Epithelial cell of proximal tubule (primary cell): ENCODE results near the gene GPSM1. TPM values are rescaled to one million over a fixed set of nuclear protein-coding genes. Genes with fewer than 3 reads are reported as not detected.
"Not testable (repeated sequence)": the region's sequence is repeated elsewhere in the genome, so short reads cannot be mapped to it uniquely, and the experiment has no call there.

Experiments used
- DNase-seq: peaks from one replicate; pipeline ENCODE4 v3.0.0-alpha.2; 2011; ENCODE audit warnings: low read depth
- H3K4me3 ChIP-seq: 2 replicates; pipeline ENCODE4 v1.5.1; 2011; ENCODE audit warnings: low read depth, mild to moderate bottlenecking, low read length
- total RNA-seq: library from RNA; depleted of rRNA; stranded (reverse); fragments of >200 nt; gene quantifications from 2 replicates; pipeline ENCODE4 v1.2.3, GENCODE V29; 2015
- TF ChIP-seq, protein P1 (sequence below): conservative IDR thresholded peaks from 2 replicates; pipeline ENCODE4 v1.5.1; 2012; ENCODE audit warnings: low read depth, mild to moderate bottlenecking, low read length

Gene GPSM1
- total RNA-seq, 1 donor from 2014 or later, result 28.2 TPM

DNA sequence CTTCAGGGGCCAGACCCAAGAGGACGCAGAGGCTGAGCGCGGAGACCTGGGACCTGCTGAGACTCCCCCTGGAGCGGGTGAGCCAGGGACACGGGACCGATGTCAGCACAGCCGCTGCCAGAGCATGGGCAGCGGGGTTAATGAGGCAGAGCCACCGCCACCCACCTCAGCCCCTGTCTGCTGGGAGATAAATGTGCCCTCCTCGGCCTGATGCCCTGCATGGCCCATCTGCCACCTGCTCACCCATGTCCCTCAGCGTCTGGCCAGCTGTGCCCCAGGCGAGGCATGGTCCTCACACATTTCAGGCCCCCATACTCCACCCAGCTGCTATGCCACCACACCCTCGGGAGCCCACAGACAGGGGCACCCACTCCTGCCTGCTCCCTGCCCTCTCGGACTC is 21.4 kb downstream of the GPSM1 start:
- H3K4me3 ChIP-seq, result no peak overlapping the region
- DNase-seq, result no peak
- TF ChIP-seq, protein P1, sequence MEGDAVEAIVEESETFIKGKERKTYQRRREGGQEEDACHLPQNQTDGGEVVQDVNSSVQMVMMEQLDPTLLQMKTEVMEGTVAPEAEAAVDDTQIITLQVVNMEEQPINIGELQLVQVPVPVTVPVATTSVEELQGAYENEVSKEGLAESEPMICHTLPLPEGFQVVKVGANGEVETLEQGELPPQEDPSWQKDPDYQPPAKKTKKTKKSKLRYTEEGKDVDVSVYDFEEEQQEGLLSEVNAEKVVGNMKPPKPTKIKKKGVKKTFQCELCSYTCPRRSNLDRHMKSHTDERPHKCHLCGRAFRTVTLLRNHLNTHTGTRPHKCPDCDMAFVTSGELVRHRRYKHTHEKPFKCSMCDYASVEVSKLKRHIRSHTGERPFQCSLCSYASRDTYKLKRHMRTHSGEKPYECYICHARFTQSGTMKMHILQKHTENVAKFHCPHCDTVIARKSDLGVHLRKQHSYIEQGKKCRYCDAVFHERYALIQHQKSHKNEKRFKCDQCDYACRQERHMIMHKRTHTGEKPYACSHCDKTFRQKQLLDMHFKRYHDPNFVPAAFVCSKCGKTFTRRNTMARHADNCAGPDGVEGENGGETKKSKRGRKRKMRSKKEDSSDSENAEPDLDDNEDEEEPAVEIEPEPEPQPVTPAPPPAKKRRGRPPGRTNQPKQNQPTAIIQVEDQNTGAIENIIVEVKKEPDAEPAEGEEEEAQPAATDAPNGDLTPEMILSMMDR, result no peak

DNA sequence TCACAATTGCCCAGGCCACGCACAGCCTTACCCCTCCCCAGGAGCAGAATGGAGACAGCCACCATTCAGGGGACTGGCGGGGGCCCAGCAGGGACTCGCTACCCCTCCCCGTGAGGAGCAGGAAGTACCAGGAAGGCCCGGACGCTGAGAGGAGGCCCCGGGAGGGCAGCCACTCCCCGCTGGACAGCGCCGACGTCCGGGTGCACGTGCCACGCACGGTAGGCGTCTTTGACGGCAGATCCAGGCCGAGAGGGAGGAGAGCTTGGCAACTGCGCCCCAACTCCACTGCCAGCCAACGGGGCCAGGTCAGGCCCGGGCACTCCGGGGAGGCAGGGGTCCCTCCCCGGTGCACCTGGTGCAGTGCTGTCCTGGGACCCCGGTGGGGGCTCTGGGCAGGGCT is 22.2 kb downstream of the GPSM1 start:
- no peak for DNase-seq
- no peak overlapping the region for H3K4me3 ChIP-seq
- TF ChIP-seq, protein P1, result no peak

DNA sequence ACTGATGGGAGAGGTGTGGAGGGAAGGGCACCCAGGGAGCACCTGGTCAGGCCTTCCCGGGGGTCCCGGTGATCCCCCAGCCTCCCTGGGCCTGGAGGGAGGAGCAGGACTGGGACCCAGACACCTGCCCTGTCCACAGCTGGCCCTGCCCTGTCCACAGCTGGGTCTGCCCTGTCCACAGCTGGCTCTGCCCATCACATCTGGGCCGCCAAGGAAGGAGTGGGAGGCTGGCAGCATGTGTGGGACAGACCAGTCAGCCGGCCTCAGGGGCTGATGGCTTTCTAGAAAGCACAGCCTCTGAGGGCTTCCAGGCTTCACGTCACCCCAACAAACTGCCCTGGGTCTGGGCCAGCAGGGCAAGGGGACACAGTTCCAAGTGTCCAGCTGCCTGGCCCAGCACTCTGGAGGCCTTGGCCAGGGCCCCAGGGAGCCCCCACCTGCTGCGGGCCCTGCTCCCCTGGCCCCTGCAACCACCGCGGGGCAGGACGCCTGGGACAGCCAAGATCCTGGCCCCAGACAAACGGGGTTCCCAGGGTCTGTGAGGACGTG is 24.0 kb downstream of the GPSM1 start:
- no peak for DNase-seq
- TF ChIP-seq, protein P1, result no peak
- no peak overlapping the region for H3K4me3 ChIP-seq

DNA sequence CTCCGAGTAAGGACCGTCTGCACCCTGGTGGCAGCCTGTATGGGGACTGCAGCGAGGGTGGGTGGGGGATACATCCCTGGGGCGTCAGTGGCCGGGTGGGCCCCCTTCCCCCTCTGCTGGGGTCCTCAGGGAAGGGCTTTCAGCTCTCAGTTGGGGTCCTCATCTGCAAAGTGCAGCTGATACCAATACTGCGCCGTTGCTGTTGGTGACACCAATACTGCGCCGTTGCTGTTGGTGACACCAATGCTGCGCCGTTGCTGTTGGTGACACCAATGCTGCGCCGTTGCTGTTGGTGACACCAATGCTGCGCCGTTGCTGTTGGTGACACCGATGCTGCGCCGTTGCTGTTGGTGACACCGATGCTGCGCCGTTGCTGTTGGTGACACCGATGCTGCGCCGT is 24.5 kb downstream of the GPSM1 start:
- H3K4me3 ChIP-seq, DNase-seq: not testable (repeated sequence)

DNA sequence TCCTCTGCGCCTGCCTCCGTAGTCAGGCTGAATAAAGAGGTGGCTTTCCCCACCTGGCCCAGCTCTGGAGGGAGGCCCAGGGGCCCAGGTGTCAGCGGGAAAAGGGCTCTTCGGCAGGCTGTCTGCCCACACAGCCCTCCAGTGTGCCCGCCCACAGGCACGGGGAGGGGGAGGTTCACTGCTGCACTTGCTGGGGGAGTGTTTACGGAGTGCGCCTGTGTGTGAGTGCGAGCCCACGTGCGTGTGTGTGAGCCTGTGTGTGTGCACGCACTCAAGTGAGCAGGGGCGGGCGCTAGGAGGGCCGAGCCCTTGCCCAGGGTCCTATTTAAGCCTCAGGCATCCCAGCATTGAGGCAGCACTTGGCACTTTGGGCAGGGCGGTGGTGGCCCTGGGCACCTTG is 25.3 kb downstream of the GPSM1 start:
- TF ChIP-seq, protein P1, result no peak
- H3K4me3 ChIP-seq, result no peak overlapping the region
- no peak for DNase-seq

DNA sequence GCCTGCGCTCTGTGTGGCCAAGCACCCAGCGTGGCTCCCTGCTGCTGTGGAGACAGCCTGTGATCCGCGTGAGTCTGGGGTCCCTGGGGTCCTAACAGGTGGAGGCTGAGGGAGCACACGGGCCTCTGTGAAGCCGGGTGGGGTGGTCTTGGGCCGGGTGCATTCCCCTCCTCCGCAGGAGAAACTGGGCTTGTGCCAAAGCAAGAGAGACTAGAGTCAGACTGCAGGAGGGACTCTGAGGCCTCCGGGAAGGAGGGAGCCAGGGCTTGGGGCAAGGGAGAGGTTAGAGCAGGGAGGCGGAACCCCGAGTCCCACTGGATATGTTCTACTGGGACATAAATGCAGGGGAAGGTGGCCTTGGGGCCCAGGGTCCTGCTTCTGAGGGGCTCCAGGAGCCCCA is 25.7 kb downstream of the GPSM1 start:
- TF ChIP-seq, protein P1, result no peak
- no peak for DNase-seq

DNA sequence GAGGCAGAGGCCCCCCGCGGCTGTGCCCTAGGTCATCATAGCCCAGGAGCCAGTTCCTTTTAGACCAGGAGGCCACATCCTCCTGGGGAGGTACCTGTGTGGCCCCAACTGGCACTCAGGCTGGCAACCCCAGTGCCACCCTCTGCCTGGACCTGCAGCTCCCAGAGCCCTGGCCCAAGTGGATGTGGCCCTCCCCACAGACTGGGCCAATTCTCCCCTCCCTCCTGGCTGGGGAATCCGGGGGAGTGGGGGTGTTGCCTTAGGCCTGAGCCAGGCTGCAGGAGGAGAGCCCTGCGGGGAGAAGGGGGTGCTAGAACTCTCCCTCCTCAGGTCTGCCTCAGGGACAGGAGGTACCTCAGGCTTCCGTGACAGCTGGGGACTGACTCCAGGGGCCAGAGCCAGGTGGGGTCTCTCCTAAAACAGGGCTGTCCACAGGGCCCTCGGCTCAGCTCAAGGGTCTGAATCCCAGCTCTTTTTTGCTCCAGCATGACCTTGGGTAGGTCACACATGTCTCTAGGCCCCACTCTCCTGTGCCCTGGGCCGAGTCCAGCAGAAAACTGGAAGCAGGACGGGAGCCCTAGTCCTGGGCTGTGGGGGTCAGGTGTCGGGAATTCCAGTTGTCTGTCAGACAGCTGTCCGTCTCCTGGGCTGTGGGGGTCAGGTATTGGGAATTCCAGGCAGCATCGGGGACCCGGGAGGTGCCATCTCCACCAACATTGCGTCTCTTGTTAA is 26.6 kb downstream of the GPSM1 start:
- DNase-seq, result no peak
- TF ChIP-seq, protein P1, result no peak
- no peak overlapping the region for H3K4me3 ChIP-seq

More for the DNA sequence above, 25.7 kb downstream of the GPSM1 start:
- no peak overlapping the region for H3K4me3 ChIP-seq
